Activated CD4-positive, alpha-beta memory T cell treated with anti-CD3 and anti-CD28 coated beads for 36 hours (primary cell): ENCODE measurements around the gene OR56B1. TPM values are rescaled to one million over a fixed set of nuclear protein-coding genes. Genes with fewer than 3 reads are reported as not detected.

Experiments
- CTCF ChIA-PET: fragments of 350-600 bp; sonication (Branson Sonifier 250); formaldehyde crosslinking; loops from one replicate; lab custom pipeline; 2021; ENCODE audit warnings: antibody characterized with exemption, inconsistent platforms; lab: Charles Lee
- POLR2A ChIA-PET: fragments of 350-600 bp; sonication (Branson Sonifier 250); formaldehyde crosslinking; loops from one replicate; lab custom pipeline; 2021; ENCODE audit warnings: antibody characterized with exemption; lab: Charles Lee
- DNase-seq: peaks from one replicate; pipeline ENCODE4 v3.0.0-alpha.2; 2020
- H3K27ac Mint-ChIP-seq: one replicate; pipeline ENCODE4 v1.8.0; 2021; ENCODE audit warnings: mixed read lengths
- H3K27me3 Mint-ChIP-seq: one replicate; pipeline ENCODE4 v1.8.0; 2021; ENCODE audit warnings: mixed read lengths
- H3K36me3 Mint-ChIP-seq: one replicate; pipeline ENCODE4 v1.8.0; 2021; ENCODE audit warnings: mixed read lengths
- H3K4me1 Mint-ChIP-seq: one replicate; pipeline ENCODE4 v1.8.0; 2021; ENCODE audit warnings: low read depth, mixed read lengths
- H3K4me3 Mint-ChIP-seq: one replicate; pipeline ENCODE4 v1.8.0; 2021; ENCODE audit warnings: mild to moderate bottlenecking, mixed read lengths
- H3K9me3 Mint-ChIP-seq: one replicate; pipeline ENCODE4 v1.8.0; 2021; ENCODE audit warnings: mixed read lengths
- intact Hi-C: fragments of 100-400 bp; cut with micrococcal nuclease; formaldehyde crosslinking; loops from one replicate; pipeline ENCODE4 v1.15.1; 2023
- total RNA-seq, 2 experiments: library from RNA; stranded (reverse); gene quantifications; one replicate each; pipeline ENCODE4 v1.2.3, GENCODE V29; 2021

Gene OR56B1
- total RNA-seq, 2 experiments from 2014 or later = 0.12 to 0.19 TPM

DNA sequence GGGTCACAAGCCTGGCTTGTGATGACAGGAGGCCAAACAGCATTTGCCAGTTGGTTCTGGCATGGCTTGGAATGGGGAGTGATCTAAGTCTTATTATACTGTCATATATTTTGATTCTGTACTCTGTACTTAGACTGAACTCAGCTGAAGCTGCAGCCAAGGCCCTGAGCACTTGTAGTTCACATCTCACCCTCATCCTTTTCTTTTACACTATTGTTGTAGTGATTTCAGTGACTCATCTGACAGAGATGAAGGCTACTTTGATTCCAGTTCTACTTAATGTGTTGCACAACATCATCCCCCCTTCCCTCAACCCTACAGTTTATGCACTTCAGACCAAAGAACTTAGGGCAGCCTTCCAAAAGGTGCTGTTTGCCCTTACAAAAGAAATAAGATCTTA lies 843 bp downstream of the OR56B1 start:
- ChIA-PET CTCF (no interaction called here), POLR2A (no interaction called here)
- intact Hi-C loops = no loop called here
- H3K36me3 Mint-ChIP-seq = peaks cover 14% of the 10 kb centered on the region
- peaks cover 13% of the 10 kb centered on the region for H3K9me3 Mint-ChIP-seq
- no peaks in the 10 kb centered on the region for H3K27me3 Mint-ChIP-seq
- no peaks in the 10 kb centered on the region for H3K4me1 Mint-ChIP-seq
- no peak for DNase-seq
- H3K4me3 Mint-ChIP-seq = no peak overlapping the region
- no peak overlapping the region for H3K27ac Mint-ChIP-seq

DNA sequence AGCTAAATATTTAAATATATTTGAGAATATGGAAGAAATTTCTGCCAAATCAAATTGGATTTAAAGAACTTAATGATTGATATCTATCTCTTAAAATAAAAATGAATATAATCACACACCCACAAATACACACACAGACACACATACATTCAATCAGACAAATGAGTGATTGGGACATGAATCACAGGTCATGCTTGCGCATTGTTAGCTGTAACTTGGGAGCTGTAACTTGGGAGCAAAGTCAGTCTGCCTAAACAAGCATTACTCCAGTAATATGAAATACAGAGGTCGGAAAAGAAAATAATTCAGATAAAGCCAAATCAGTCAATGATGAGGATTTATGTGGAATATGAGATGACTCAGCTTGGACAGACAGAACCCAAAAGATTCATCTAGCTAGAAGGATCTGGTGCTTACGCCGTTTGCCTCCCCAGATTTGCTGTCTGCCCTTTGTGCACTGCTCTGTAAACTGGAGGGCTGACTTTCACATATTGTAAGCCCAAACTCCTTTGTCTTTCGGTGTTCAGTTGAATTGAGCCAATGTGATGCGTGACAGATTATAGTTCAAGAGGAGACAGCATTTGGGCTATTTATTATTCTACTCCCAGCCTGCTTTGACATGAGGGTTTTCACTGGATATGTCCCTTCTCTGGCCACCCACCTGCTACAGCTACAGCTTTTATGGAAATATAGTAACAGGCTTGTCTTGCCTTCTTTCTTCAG lies 1.6 kb downstream of the OR56B1 start:
- Mint-ChIP-seq H3K27ac (no peak overlapping the region), H3K9me3 (peaks cover 18% of the 10 kb centered on the region), H3K36me3 (peaks cover 17% of the 10 kb centered on the region), H3K27me3 (no peaks in the 10 kb centered on the region), H3K4me3 (no peak overlapping the region), H3K4me1 (no peaks in the 10 kb centered on the region)
- intact Hi-C loops = no loop called here
- POLR2A ChIA-PET = no interaction called here
- CTCF ChIA-PET = no interaction called here
- no peak for DNase-seq

DNA sequence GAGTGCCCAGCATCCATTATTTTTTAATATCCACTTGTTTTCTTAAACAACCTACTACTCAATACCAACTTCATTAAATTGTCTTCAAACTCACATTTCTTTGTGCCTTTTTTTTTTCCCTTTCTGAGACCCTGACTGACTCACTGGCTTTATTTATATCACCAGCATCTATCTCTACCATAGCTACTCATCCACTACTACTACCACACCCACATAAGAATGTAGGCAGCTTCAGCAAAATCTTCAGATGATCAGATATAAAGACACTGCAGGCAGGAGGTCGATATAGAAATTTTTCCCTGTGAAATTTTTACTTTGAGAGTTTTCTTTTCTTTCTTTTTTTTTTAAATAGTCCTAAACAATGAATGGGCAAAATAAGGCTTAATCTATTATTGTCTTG lies 2.2 kb downstream of the OR56B1 start:
- ChIA-PET CTCF (no interaction called here), POLR2A (no interaction called here)
- Mint-ChIP-seq H3K4me1 (no peaks in the 10 kb centered on the region), H3K36me3 (peaks cover 19% of the 10 kb centered on the region), H3K27ac (no peak overlapping the region), H3K4me3 (no peak overlapping the region), H3K27me3 (no peaks in the 10 kb centered on the region), H3K9me3 (peaks cover 22% of the 10 kb centered on the region)
- intact Hi-C loops = no loop called here
- no peak for DNase-seq

DNA sequence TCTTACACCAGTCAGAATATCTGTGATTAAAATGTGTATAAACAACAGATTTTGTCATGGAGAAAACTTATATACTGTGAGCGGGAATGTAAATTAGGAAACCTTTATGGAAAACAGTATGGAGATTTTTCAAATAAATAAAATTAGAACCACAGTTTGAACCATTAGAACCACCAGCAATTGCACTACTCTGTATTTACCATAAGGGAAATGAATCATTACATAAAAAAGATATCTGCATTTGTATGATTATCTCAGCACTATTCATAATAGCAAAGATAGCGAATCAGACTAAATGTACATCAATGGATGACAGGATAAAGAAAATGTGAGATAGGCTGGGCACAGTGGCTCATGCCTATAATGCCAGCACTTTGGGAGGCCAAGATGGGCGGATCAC lies 10.4 kb downstream of the OR56B1 start:
- DNase-seq = no peak
- ChIA-PET POLR2A (no interaction called here), CTCF (no interaction called here)
- Mint-ChIP-seq H3K9me3 (peaks cover 30% of the 10 kb centered on the region), H3K27me3 (no peaks in the 10 kb centered on the region), H3K36me3 (peaks cover 9% of the 10 kb centered on the region), H3K27ac (no peak overlapping the region), H3K4me3 (no peak overlapping the region), H3K4me1 (no peaks in the 10 kb centered on the region)
- intact Hi-C loops = no loop called here

DNA sequence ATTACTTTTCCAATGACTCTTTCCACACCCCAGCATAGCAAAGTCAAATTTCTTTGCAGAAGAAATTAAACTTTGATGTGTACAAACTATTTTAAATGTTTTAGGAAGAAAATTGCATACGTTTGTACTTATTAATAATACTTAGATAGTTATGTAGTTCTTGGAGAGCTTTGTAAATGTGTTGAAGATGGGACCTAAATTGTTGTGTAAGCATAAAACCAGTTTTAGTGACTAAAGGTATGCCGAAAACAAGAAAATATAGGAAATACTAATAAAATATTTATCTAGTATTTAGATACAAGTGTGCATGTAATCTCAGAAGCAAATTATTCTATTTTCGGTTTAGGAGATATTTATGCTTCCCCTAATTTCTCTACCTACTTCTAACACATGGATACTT lies 13.6 kb downstream of the OR56B1 start:
- Mint-ChIP-seq H3K4me1 (no peaks in the 10 kb centered on the region), H3K27me3 (no peaks in the 10 kb centered on the region), H3K4me3 (no peak overlapping the region), H3K36me3 (peaks cover 2% of the 10 kb centered on the region), H3K27ac (no peak overlapping the region), H3K9me3 (peaks cover 8% of the 10 kb centered on the region)
- no peak for DNase-seq
- CTCF ChIA-PET = no interaction called here
- intact Hi-C loops = no loop called here
- POLR2A ChIA-PET = no interaction called here

DNA sequence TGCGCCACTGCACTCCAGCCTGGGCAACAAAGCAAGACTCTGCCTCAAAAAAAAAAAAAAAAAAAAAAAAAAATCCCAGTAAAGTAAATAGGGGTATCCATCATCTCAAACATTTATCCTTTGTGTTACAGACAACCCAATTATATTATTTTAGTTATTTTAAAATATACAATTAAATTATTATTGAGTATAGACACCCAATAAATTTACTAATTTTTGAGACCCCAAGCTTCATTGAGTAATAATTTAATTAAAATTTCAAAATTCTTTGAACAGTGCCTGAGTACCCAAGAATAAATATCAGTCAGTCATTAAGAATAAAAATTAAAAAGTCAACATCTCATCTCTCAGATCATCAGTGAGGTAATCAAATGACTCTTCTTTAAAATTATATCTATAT lies 17.7 kb downstream of the OR56B1 start, which contains the start of gene OR52N4:
Gene OR52N4 (plus strand): TSS at position 301 of the 400 bp plus-strand sequence. CDS start 498 bp downstream, outside the sequence.
- no peak within 1 kb of the TSS for H3K4me3 Mint-ChIP-seq
- H3K27ac Mint-ChIP-seq = no peak within 1 kb of the TSS
- H3K27me3 Mint-ChIP-seq = no peaks in the 10 kb centered on the region
- no peaks in the 10 kb centered on the region for H3K36me3 Mint-ChIP-seq
- ChIA-PET CTCF (no interaction called here), POLR2A (no interaction called here)
- H3K9me3 Mint-ChIP-seq = no peaks in the 10 kb centered on the region
- no peak for DNase-seq
- intact Hi-C loops = no loop called here
- H3K4me1 Mint-ChIP-seq = no peaks in the 10 kb centered on the region

DNA sequence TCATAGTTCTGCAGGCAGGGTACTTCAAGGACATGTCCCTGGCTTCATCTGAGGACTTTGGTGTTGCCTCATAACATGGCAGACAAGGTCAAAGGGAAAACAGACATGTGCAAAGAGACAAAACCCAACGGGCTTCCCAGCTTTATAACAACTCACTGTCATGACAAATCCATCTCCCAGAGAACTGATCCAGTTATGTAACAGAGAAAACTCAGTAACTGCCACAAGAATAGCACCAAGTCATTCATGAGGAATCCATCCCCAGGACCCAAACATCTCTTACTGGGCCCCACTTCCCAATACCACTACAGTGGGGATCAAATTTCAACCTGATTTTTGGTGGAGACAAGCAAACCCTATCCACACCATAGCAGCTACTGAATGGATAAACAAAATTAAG lies 30.8 kb downstream of the OR56B1 start:
- DNase-seq = no peak
- POLR2A ChIA-PET = no interaction called here
- intact Hi-C loops = no loop called here
- Mint-ChIP-seq H3K27ac (no peak overlapping the region), H3K4me3 (no peak overlapping the region), H3K36me3 (no peaks in the 10 kb centered on the region), H3K9me3 (no peaks in the 10 kb centered on the region), H3K4me1 (no peaks in the 10 kb centered on the region), H3K27me3 (no peaks in the 10 kb centered on the region)
- CTCF ChIA-PET = no interaction called here

DNA sequence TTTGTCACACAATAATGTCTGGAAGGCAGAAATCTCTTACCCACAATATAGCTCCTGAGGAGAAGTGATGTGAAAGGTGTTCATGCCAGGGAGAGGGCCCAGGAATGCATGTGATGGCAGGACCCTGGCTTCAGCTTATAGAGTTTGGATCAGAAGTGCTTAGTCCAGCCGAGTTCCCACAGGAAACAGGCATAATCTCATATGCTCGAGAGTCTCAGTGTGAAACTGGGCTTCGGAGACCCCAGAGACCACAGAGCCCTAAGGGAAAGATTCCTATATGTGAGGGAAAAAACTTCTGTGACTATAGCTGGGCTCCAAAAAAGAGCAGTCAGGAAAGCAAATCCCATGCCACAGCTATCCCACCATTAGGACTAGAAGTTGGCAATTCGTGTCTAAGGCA lies 47.0 kb downstream of the OR56B1 start, which contains the start of gene OR52N5:
Gene OR52N5 (minus strand): TSS at position 101 of the 400 bp plus-strand sequence. CDS start 4,721 bp downstream, outside the sequence.
- intact Hi-C loops = no loop called here
- H3K36me3 Mint-ChIP-seq = peaks cover 1% of the 10 kb centered on the region

More for the DNA sequence above, 47.0 kb downstream of the OR56B1 start, which contains the start of gene OR52N5:
- Mint-ChIP-seq H3K27me3 (peaks cover 9% of the 10 kb centered on the region), H3K4me1 (peaks cover 4% of the 10 kb centered on the region), H3K4me3 (no peak within 1 kb of the TSS), H3K9me3 (no peaks in the 10 kb centered on the region), H3K27ac (no peak within 1 kb of the TSS)
- ChIA-PET CTCF (no interaction called here), POLR2A (no interaction called here)
- no peak for DNase-seq

Other genes with a start within 250 kb of the OR56B1 start
- not detected for gene OR52D1, start 247.8 kb upstream of the OR56B1 start, total RNA-seq
- not detected for gene UBQLN3, start 226.5 kb upstream of the OR56B1 start, total RNA-seq
- gene UBQLNL, start 219.7 kb upstream of the OR56B1 start, total RNA-seq = under 1 TPM in 1 of 2 experiments, not detected in 1; 0.17 TPM
- gene OR52H1, start 187.9 kb upstream of the OR56B1 start, total RNA-seq = not detected
- not detected for gene OR52B6, start 155.6 kb upstream of the OR56B1 start, total RNA-seq
- gene TRIM6, start 139.8 kb upstream of the OR56B1 start, total RNA-seq = under 1 TPM; 0.74 to 0.97 TPM
- gene TRIM34, start 111.4 kb upstream of the OR56B1 start, total RNA-seq = 10 to 100 TPM in 1 of 2 experiments, 1 to 10 TPM in 1; 9.6 to 11.9 TPM
- gene TRIM5, start 51.4 kb upstream of the OR56B1 start, total RNA-seq = 10 to 100 TPM; 18.9 to 21.0 TPM
- gene TRIM22, start 46.7 kb upstream of the OR56B1 start, total RNA-seq = 100 to 1,000 TPM in 1 of 2 experiments, 10 to 100 TPM in 1; 98.5 to 104 TPM
- gene OR52N4, start 17.8 kb downstream of the OR56B1 start, total RNA-seq = under 1 TPM; 0.29 to 0.62 TPM
- not detected for gene OR52N5, start 46.9 kb downstream of the OR56B1 start, total RNA-seq
- not detected for gene OR52N1, start 54.8 kb downstream of the OR56B1 start, total RNA-seq
- not detected for gene OR52N2, start 72.5 kb downstream of the OR56B1 start, total RNA-seq
- not detected for gene OR52E6, start 105.4 kb downstream of the OR56B1 start, total RNA-seq
- not detected for gene OR52E8, start 121.2 kb downstream of the OR56B1 start, total RNA-seq
- not detected for gene OR52E4, start 144.2 kb downstream of the OR56B1 start, total RNA-seq
- gene OR52E5, start 156.8 kb downstream of the OR56B1 start, total RNA-seq = not detected
- not detected for gene OR56A3, start 205.8 kb downstream of the OR56B1 start, total RNA-seq
- gene OR56A5, start 232.0 kb downstream of the OR56B1 start, total RNA-seq = not detected